Left forelimb (tissue), 1 donor: ENCODE results near the gene ADAMTS10.
"Not testable (repeated sequence)": the region's sequence is repeated elsewhere in the genome, so short reads cannot be mapped to it uniquely, and the experiment has no call there.

Experiments
- DNase-seq: peaks from one replicate; pipeline ENCODE4 v3.0.0-alpha.2; 2018; ENCODE audit warnings: low spot score

The ADAMTS10 gene

GRCh38 chr19:8610041-8610935 is at the start of gene ADAMTS10:
TSS of gene ADAMTS10 (minus strand) at chr19:8610715. CDS start at chr19:8605710, 5,005 bp downstream.
- peak; percentile 80 for DNase-seq

GRCh38 chr19:8659905-8660304 is 49.4 kb upstream of the ADAMTS10 start:
- DNase-seq, result no peak

- no peak for DNase-seq
Observed at GRCh38 chr19:8657869-8658268, 47.4 kb upstream of the ADAMTS10 start.

GRCh38 chr19:8655340-8655709 is 44.8 kb upstream of the ADAMTS10 start:
- DNase-seq, result no peak

GRCh38 chr19:8654591-8655339 is 44.2 kb upstream of the ADAMTS10 start:
- no peak for DNase-seq

- DNase-seq, result no peak
Observed at GRCh38 chr19:8648240-8648639, 37.7 kb upstream of the ADAMTS10 start.

- no peak for DNase-seq
Observed at GRCh38 chr19:8643860-8644653, 33.5 kb upstream of the ADAMTS10 start.

- DNase-seq, result no peak
Observed at GRCh38 chr19:8642561-8642960, 32.0 kb upstream of the ADAMTS10 start.

- no peak for DNase-seq
Observed at GRCh38 chr19:8641908-8642547, 31.5 kb upstream of the ADAMTS10 start.

- no peak for DNase-seq
Observed at GRCh38 chr19:8641221-8641907, 30.8 kb upstream of the ADAMTS10 start.

GRCh38 chr19:8640402-8641004 is 30.0 kb upstream of the ADAMTS10 start:
- no peak for DNase-seq

GRCh38 chr19:8639821-8640401 is 29.4 kb upstream of the ADAMTS10 start:
- DNase-seq, result no peak

GRCh38 chr19:8638078-8638619 is 27.6 kb upstream of the ADAMTS10 start:
- DNase-seq, result no peak

GRCh38 chr19:8637070-8637469 is 26.6 kb upstream of the ADAMTS10 start:
- not testable (repeated sequence) for DNase-seq

- no peak for DNase-seq
Observed at GRCh38 chr19:8635422-8635821, 24.9 kb upstream of the ADAMTS10 start.

- no peak for DNase-seq
Observed at GRCh38 chr19:8631425-8631819, 20.9 kb upstream of the ADAMTS10 start.

GRCh38 chr19:8630796-8631424 is 20.4 kb upstream of the ADAMTS10 start:
- DNase-seq, result no peak

- DNase-seq, result no peak
Observed at GRCh38 chr19:8629996-8630683, 19.6 kb upstream of the ADAMTS10 start, which contains the start of gene NFILZ. TSS of gene NFILZ (plus strand) at chr19:8630633. CDS start at chr19:8676766, 46,133 bp downstream.

GRCh38 chr19:8629184-8629583 is 18.7 kb upstream of the ADAMTS10 start:
- DNase-seq, result no peak
